Small intestine (tissue), 7 donors: ENCODE measurements around the gene GPR150. TPM values are rescaled to one million over a fixed set of nuclear protein-coding genes. Genes with fewer than 3 reads are reported as not detected.
A peak's percentile ranks its signal among the peaks of the same experiment; 100 is the strongest.
"Not testable (repeated sequence)": the region's sequence is repeated elsewhere in the genome, so short reads cannot be mapped to it uniquely, and the experiment has no call there.

Source experiments
- DNase-seq, 2 donors: peaks; one replicate each; pipeline versions ENCODE4 v3.0.0 to v3.0.0-alpha.2; 2013
- FAIRE-seq: peaks from 2 replicates; lab custom pipeline; 2012; peaks lifted over from hg19 to GRCh38; lab: Jason Lieb, UNC
- H3K27ac ChIP-seq, 3 donors: one replicate each; pipeline ENCODE4 v1.5.1; 2013; ENCODE audit warnings: low read length in 2 of 3, mild to moderate bottlenecking in 2 of 3, control low read depth in 1 of 3, inconsistent platforms in 1 of 3, low read depth in 1 of 3, moderate library complexity in 1 of 3
- H3K27me3 ChIP-seq, 3 donors: one replicate each; pipeline ENCODE4 v1.6.1; 2013; ENCODE audit warnings: low read length in 3 of 3, inconsistent platforms in 1 of 3; ENCODE audit not compliant: control insufficient read depth in 3 of 3, insufficient read depth in 3 of 3
- H3K36me3 ChIP-seq, 3 donors: one replicate each; pipeline ENCODE4 v1.6.1; 2013; ENCODE audit warnings: low read length in 3 of 3, inconsistent platforms in 1 of 3, low read depth in 1 of 3, mild to moderate bottlenecking in 1 of 3, moderate library complexity in 1 of 3; ENCODE audit not compliant: control insufficient read depth in 3 of 3, insufficient read depth in 2 of 3
- H3K4me1 ChIP-seq, 3 donors: one replicate each; pipeline ENCODE4 v1.6.1; 2013; ENCODE audit warnings: low read length in 2 of 3, inconsistent platforms in 1 of 3, low read depth in 1 of 3, mild to moderate bottlenecking in 1 of 3, moderate library complexity in 1 of 3; ENCODE audit not compliant: control insufficient read depth in 3 of 3, insufficient read depth in 2 of 3
- H3K4me3 ChIP-seq, 3 donors: one replicate each; pipeline ENCODE4 v1.5.1; 2013; ENCODE audit warnings: low read length in 3 of 3, control low read depth in 1 of 3, inconsistent platforms in 1 of 3, low read depth in 1 of 3, mild to moderate bottlenecking in 1 of 3, moderate library complexity in 1 of 3
- H3K9me3 ChIP-seq, 2 donors: one replicate each; pipeline ENCODE4 v1.6.1; 2013; ENCODE audit warnings: low read depth in 1 of 2, low read length in 1 of 2; ENCODE audit not compliant: control insufficient read depth in 2 of 2, insufficient read depth in 1 of 2
- WGBS, 3 donors: extraction: QIAGEN DNeasy Blood & Tissue Kit; methylation state at CpG; one replicate each; pipeline ENCODE4 v1.1.7; 2013; 5-methylcytosine and 5-hydroxymethylcytosine counted together
- polyA plus RNA-seq, 4 donors: library from polyadenylated mRNA; stranded (reverse) in 3 of 4; unstranded in 1 of 4; fragments of 200-250 nt in 3 of 4; fragments of 120-200 nt in 1 of 4; gene quantifications; one replicate each; pipeline versions ENCODE4 v1.2.1 to v1.2.3, GENCODE V29; 2013
- donor health status: healthy with polysubstance abuse.
- donor health status: control.
- donor health status: control.
- donor health status: Bipolar disorder and iron deficiency.
- donor health status: healthy.

Gene GPR150
- polyA plus RNA-seq, 4 donors, result 0.15 to 2.1 TPM; not detected in 2

GRCh38 chr5:95627971-95628810 is 8.3 kb downstream of the GPR150 start:
- H3K36me3 ChIP-seq, result no peaks in the 10 kb centered on the region
- H3K4me1 ChIP-seq, result peaks cover 0 to 38% (median 2%) of the 10 kb centered on the region in 3 donors
- H3K4me3 ChIP-seq, result no peak overlapping the region
- FAIRE-seq, result no peak
- peak overlapping the region in 1 of 3 donors; percentile 50 for H3K27ac ChIP-seq
- no peaks in the 10 kb centered on the region for H3K27me3 ChIP-seq
- WGBS, 3 donors, result 42 to 74% (median 58%) methylated on average over 4 of the region's 4 CpGs
- H3K9me3 ChIP-seq, result no peaks in the 10 kb centered on the region
- peak in 1 of 2 donors; percentile 66 for DNase-seq

GRCh38 chr5:95628933-95629332 is 9.0 kb downstream of the GPR150 start:
- Histone ChIP-seq H3K4me3 (no peak overlapping the region), H3K27ac (peak overlapping the region in 1 of 3 donors; percentile 50), H3K4me1 (peaks cover 0 to 38% (median 2%) of the 10 kb centered on the region in 3 donors), H3K36me3 (no peaks in the 10 kb centered on the region), H3K9me3 (no peaks in the 10 kb centered on the region), H3K27me3 (no peaks in the 10 kb centered on the region)
- WGBS, 3 donors, result 81 to 92% (median 86%) methylated on average over 1 of the region's 1 CpG
- DNase-seq, result no peak
- no peak for FAIRE-seq

- no peak overlapping the region for H3K4me3 ChIP-seq
- DNase-seq (no peak), FAIRE-seq (no peak)
- no peaks in the 10 kb centered on the region for H3K36me3 ChIP-seq
- no peaks in the 10 kb centered on the region for H3K27me3 ChIP-seq
- 91 to 99% (median 97%) methylated on average over 5 of the region's 5 CpGs for WGBS, 3 donors
- peaks cover 0 to 38% (median 2%) of the 10 kb centered on the region in 3 donors for H3K4me1 ChIP-seq
- no peaks in the 10 kb centered on the region for H3K9me3 ChIP-seq
- H3K27ac ChIP-seq, result no peak overlapping the region
These were observed 10.6 kb downstream of the GPR150 start for GRCh38 chr5:95630394-95630917.

DNA sequence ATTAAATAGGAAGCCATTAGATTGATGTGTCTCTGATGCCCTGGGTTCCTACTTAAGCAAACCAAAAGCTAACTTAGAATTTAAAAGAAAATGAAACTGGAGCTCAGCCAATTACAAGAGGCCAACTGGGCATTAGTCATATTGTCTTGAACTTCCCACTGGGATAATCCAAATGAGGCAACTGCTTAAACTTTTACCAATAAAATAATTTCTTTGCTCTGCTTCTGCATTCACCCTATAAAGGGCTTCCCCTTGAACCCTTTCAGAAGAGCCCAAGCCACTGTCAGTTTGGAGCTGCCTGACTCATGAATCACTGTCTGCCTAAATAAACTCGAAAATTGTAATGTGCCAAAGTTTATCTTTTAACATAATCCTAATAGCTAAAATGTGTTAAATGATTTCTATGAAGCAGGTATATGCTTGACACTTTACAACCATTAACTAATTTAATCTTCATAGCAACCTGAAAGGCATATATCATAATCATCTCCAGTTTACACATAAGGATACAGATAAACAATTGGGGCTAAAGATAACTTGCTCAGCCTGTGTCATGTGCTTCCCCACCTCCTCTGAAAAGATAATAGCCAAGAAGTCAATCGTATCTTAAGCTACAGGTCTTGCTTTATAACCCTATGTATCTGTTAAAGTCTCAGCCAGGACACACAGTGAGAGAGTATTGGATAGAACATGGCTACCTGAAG is 11.5 kb downstream of the GPR150 start:
- Histone ChIP-seq H3K9me3 (no peaks in the 10 kb centered on the region), H3K4me3 (no peak overlapping the region), H3K27ac (peak overlapping the region in 1 of 3 donors; percentile 70), H3K36me3 (no peaks in the 10 kb centered on the region), H3K4me1 (peaks cover 0 to 38% (median 2%) of the 10 kb centered on the region in 3 donors), H3K27me3 (no peaks in the 10 kb centered on the region)
- FAIRE-seq, result no peak
- WGBS, 3 donors, result 42 to 57% (median 45%) methylated on average over 2 of the region's 2 CpGs
- peak in 1 of 2 donors; percentile 38 for DNase-seq

- FAIRE-seq, result no peak
- 80 to 90% (median 84%) methylated on average over 4 of the region's 4 CpGs for WGBS, 3 donors
- Histone ChIP-seq H3K36me3 (no peaks in the 10 kb centered on the region), H3K27ac (peak overlapping the region in 2 of 3 donors; percentile 29 to 70), H3K27me3 (no peaks in the 10 kb centered on the region), H3K9me3 (no peaks in the 10 kb centered on the region), H3K4me3 (no peak overlapping the region), H3K4me1 (peaks cover 0 to 38% (median 2%) of the 10 kb centered on the region in 3 donors)
- peak; percentile 29 to 85 for DNase-seq
These were observed 12.2 kb downstream of the GPR150 start for GRCh38 chr5:95631991-95632675.

- not testable (repeated sequence) for H3K9me3 ChIP-seq, H3K27me3 ChIP-seq, H3K4me3 ChIP-seq, H3K27ac ChIP-seq, FAIRE-seq, H3K36me3 ChIP-seq, DNase-seq
- 88 to 100% (median 97%) methylated on average over 2 of the region's 2 CpGs for WGBS, 3 donors
- peaks cover 0 to 34% (median 2%) of the 10 kb centered on the region in 3 donors for H3K4me1 ChIP-seq
These were observed 13.1 kb downstream of the GPR150 start for GRCh38 chr5:95632942-95633341.

DNA sequence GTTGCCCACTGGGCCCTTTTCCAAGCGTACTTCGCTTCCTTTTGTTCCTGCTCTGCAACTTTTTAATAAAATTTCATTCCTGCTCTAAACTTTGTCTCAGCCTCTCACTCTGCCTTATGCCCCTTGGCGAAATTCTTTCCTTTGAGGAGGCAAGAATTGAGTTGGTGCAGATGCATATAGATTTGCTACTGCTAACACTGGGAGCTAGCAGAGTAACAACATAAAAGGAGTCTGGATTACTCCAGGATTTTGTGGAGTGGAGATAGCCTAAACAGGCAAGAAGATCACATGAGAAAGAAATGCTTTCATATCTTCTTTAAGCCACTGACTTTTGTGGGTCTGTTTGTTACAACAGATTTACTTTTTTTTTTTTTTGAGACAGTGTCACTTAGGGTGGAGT is 13.8 kb downstream of the GPR150 start:
- DNase-seq (no peak), FAIRE-seq (no peak)
- Histone ChIP-seq H3K36me3 (no peaks in the 10 kb centered on the region), H3K27me3 (no peaks in the 10 kb centered on the region), H3K4me3 (no peak overlapping the region), H3K9me3 (no peaks in the 10 kb centered on the region), H3K4me1 (peaks cover 0 to 26% (median 2%) of the 10 kb centered on the region in 3 donors), H3K27ac (no peak overlapping the region)
- 95 to 99% (median 95%) methylated on average over 3 of the region's 3 CpGs for WGBS, 3 donors

- DNase-seq (no peak), FAIRE-seq (no peak)
- Histone ChIP-seq H3K4me1 (peaks cover 0 to 22% (median 2%) of the 10 kb centered on the region in 3 donors), H3K27me3 (no peaks in the 10 kb centered on the region), H3K4me3 (no peak overlapping the region), H3K9me3 (no peaks in the 10 kb centered on the region), H3K27ac (no peak overlapping the region), H3K36me3 (no peaks in the 10 kb centered on the region)
- WGBS, 3 donors, result 92 to 94% (median 92%) methylated on average over 3 of the region's 3 CpGs
These were observed 14.2 kb downstream of the GPR150 start for GRCh38 chr5:95634081-95634480.
